Smooth muscle cell (in vitro differentiated cells): ENCODE results near the gene CAMKV. TPM values are rescaled to one million over a fixed set of nuclear protein-coding genes. Genes with fewer than 3 reads are reported as not detected.

Experiments used
- DNase-seq: peaks from one replicate; lab custom pipeline; 2025; ENCODE audit not compliant: unreplicated experiment; lab: John Stamatoyannopoulos, UW
- H2AFZ ChIP-seq: fragments of 200-600 bp; sonication (generic); 2 replicates; pipeline ENCODE4 v1.6.0; 2016; ENCODE audit warnings: antibody characterized with exemption, low read depth, mild to moderate bottlenecking
- H3F3A ChIP-seq: fragments of 200-600 bp; sonication (generic); 2 replicates; pipeline ENCODE4 v1.6.0; 2017; ENCODE audit warnings: antibody characterized with exemption, low read depth
- H3K27ac ChIP-seq: fragments of 200-600 bp; sonication (generic); 2 replicates; pipeline ENCODE4 v1.5.1; 2016; ENCODE audit warnings: low read depth, mild to moderate bottlenecking
- H3K27me3 ChIP-seq: fragments of 200-600 bp; sonication (generic); 2 replicates; pipeline ENCODE4 v1.6.1; 2016; ENCODE audit warnings: low read depth, mild to moderate bottlenecking
- H3K36me3 ChIP-seq: fragments of 200-600 bp; sonication (generic); 2 replicates; pipeline ENCODE4 v1.5.1; 2016; ENCODE audit warnings: low read depth
- H3K4me1 ChIP-seq: fragments of 200-600 bp; sonication (generic); 2 replicates; pipeline ENCODE4 v1.5.1; 2016; ENCODE audit warnings: low read depth
- H3K4me2 ChIP-seq: fragments of 200-600 bp; sonication (generic); 2 replicates; pipeline ENCODE4 v1.6.0; 2016; ENCODE audit warnings: mild to moderate bottlenecking
- H3K4me3 ChIP-seq: fragments of 200-600 bp; sonication (generic); 2 replicates; pipeline ENCODE4 v1.5.1; 2016; ENCODE audit warnings: mild to moderate bottlenecking
- H3K79me2 ChIP-seq: fragments of 200-600 bp; sonication (generic); 2 replicates; pipeline ENCODE4 v1.6.0; 2016; ENCODE audit warnings: low read depth, mild to moderate bottlenecking
- H3K9ac ChIP-seq: fragments of 200-600 bp; sonication (generic); 2 replicates; pipeline ENCODE4 v1.6.0; 2016; ENCODE audit warnings: low read depth
- H3K9me3 ChIP-seq: fragments of 200-600 bp; sonication (generic); replicated peaks from 2 replicates; pipeline ENCODE4 v1.5.1; 2016; ENCODE audit warnings: low read depth
- H4K20me1 ChIP-seq: fragments of 200-600 bp; sonication (generic); 2 replicates; pipeline ENCODE4 v1.6.0; 2016; ENCODE audit warnings: low read depth
- WGBS: methylation state at CpG from one replicate; pipeline ENCODE4 v1.1.7; 2016; ENCODE audit warnings: low lambda C conversion rate; 5-methylcytosine and 5-hydroxymethylcytosine counted together
- polyA plus RNA-seq: library from polyadenylated mRNA; unstranded; fragments of >200 nt; fragmentation: Nextera tagmentation; extraction: Ambion mirVana; gene quantifications from 2 replicates; pipeline ENCODE4 v1.2.1, GENCODE V29; 2016
- total RNA-seq: library from RNA; depleted of rRNA; stranded (reverse); fragments of >200 nt; gene quantifications from 2 replicates; pipeline ENCODE4 v1.2.3, GENCODE V29; 2014
- TF ChIP-seq, protein P1 (sequence below): fragments of 200-600 bp; sonication (generic); IDR thresholded peaks from 2 replicates; pipeline ENCODE4 v1.5.1; 2017; ENCODE audit warnings: borderline replicate concordance, mild to moderate bottlenecking, antibody characterized with exemption; ENCODE audit not compliant: insufficient read depth, poor library complexity, severe bottlenecking

Gene CAMKV
- total and polyA plus RNA-seq, 2 experiments from 2014 or later, result not detected

DNA sequence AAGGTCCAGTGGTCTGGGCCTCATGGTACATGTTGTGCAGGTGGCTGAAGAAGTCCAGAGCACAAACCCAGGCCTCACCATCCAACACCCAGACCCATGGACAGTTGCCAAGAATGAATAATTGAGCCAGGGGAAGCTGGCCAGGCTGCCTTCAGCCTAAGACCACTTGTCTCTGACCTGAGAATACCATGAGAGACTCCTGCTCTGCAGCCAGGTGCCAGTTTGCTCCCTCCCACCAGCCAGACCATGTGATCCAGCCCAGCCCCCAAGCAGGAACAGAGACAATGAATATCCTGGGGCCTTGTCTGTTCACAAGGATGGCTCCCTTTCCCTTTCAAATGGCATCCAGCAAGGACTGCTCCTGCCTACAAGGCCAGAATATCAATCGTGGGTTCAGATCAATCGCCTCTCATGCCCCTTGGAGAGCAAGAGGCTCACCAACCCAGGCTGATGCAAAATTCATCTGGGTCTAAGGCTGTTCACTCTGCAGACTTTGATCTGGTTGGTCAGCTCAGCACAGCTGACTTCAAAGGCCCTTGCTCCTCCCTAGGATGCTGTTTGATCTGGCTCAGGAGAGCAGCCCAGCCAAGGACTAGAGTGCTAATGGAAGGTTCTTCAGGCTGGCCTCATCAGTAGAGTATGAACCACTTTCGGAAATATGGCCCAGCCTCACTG is 26.7 kb downstream of the CAMKV start:
- Histone ChIP-seq H3K9ac (no peak overlapping the region), H3K27me3 (no peaks in the 10 kb centered on the region), H3K4me1 (no peaks in the 10 kb centered on the region), H3K4me3 (no peak overlapping the region), H3K79me2 (no peaks in the 10 kb centered on the region), H3F3A (no peaks in the 10 kb centered on the region), H4K20me1 (no peaks in the 10 kb centered on the region), H3K27ac (no peak overlapping the region), H2AFZ (no peak overlapping the region), H3K9me3 (no peaks in the 10 kb centered on the region), H3K36me3 (no peaks in the 10 kb centered on the region), H3K4me2 (no peak overlapping the region)
- TF ChIP-seq, protein P1, sequence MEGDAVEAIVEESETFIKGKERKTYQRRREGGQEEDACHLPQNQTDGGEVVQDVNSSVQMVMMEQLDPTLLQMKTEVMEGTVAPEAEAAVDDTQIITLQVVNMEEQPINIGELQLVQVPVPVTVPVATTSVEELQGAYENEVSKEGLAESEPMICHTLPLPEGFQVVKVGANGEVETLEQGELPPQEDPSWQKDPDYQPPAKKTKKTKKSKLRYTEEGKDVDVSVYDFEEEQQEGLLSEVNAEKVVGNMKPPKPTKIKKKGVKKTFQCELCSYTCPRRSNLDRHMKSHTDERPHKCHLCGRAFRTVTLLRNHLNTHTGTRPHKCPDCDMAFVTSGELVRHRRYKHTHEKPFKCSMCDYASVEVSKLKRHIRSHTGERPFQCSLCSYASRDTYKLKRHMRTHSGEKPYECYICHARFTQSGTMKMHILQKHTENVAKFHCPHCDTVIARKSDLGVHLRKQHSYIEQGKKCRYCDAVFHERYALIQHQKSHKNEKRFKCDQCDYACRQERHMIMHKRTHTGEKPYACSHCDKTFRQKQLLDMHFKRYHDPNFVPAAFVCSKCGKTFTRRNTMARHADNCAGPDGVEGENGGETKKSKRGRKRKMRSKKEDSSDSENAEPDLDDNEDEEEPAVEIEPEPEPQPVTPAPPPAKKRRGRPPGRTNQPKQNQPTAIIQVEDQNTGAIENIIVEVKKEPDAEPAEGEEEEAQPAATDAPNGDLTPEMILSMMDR, result no peak
- DNase-seq, result no peak
- WGBS, result 94% methylated on average over 3 of the region's 3 CpGs

DNA sequence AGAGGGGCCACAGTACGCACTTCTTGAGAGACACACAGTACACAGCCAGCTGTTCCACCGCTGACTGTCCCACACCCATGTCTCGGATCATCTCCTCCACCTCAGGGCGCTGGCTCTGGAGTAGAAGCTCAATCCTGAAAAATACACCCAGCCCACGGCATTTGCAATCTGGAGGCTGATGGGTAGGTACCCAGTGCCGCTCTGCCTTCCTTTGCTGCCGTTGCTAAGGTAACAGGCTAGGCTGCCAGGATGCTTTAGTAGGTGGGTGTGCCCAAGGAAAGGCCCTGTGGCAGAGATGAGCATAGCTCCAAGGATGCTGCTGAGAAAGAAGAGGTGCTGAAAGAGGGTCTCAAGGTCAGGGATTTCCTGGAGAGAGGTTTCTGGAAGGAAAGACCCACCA is 27.9 kb downstream of the CAMKV start:
- no peaks in the 10 kb centered on the region for H4K20me1 ChIP-seq
- no peak overlapping the region for H3K27ac ChIP-seq
- 93% methylated on average over 7 of the region's 7 CpGs for WGBS
- H3F3A ChIP-seq, result no peaks in the 10 kb centered on the region
- H3K79me2 ChIP-seq, result no peaks in the 10 kb centered on the region
- H3K36me3 ChIP-seq, result no peaks in the 10 kb centered on the region
- H3K27me3 ChIP-seq, result no peaks in the 10 kb centered on the region
- H3K9me3 ChIP-seq, result no peaks in the 10 kb centered on the region
- H2AFZ ChIP-seq, result no peak overlapping the region
- no peaks in the 10 kb centered on the region for H3K4me1 ChIP-seq
- no peak for DNase-seq
- TF ChIP-seq, protein P1, result no peak
- no peak overlapping the region for H3K4me2 ChIP-seq
- no peak overlapping the region for H3K4me3 ChIP-seq
- no peak overlapping the region for H3K9ac ChIP-seq

DNA sequence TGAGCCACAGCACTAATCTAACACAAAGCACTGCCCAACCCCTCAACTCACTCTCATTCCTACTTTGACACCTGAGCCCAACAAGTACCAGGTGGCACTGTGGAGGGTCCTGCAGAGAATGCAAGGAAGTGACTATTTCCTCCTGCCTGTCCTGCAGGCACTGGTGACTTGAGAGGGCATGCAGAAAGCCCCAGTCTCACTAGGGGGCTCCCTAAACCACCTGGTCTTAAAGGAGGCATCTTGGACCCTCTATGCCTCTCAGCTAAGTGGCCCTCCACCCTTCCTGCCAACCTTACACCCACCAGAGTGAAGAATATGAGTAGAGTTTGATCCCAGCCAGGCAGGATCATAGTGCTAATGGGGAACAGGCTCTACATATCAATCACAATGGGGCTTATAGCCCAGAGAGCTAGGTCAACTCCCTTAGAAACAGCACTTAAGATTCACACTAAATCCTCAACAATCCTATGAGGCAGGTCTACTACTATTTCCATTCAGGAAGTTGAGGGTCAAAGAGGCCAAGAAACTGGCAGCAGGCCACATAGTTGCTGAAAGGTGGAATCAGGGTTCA is 28.5 kb downstream of the CAMKV start:
- no peak overlapping the region for H2AFZ ChIP-seq
- H3K36me3 ChIP-seq, result no peaks in the 10 kb centered on the region
- no peak for DNase-seq
- no peak overlapping the region for H3K4me3 ChIP-seq
- TF ChIP-seq, protein P1, result no peak
- no peak overlapping the region for H3K9ac ChIP-seq
- H3K4me2 ChIP-seq, result no peak overlapping the region
- no peaks in the 10 kb centered on the region for H3K9me3 ChIP-seq
- no peaks in the 10 kb centered on the region for H3K4me1 ChIP-seq
- H3K27me3 ChIP-seq, result no peaks in the 10 kb centered on the region
- no peak overlapping the region for H3K27ac ChIP-seq
- no peaks in the 10 kb centered on the region for H4K20me1 ChIP-seq
- no peaks in the 10 kb centered on the region for H3F3A ChIP-seq
- no peaks in the 10 kb centered on the region for H3K79me2 ChIP-seq

DNA sequence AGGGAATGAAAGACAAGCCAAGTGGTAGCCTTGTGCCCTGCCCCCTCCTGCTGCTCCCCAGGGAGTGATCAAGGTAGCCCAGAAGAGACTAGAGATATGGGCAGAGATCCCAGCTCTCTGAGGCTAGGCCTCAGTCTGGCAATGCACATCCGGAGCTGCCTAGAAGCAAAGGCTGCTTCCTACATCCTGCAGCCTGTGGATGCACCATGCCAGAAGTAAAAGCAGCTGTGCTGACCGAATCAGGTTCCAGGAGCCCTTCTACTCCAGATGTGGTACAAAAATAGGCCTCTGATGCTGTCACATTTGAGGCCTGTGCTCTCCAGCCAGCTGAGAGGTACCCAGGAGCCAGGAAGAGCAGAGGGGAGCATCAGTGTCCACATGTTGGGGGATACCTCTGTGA is 29.3 kb downstream of the CAMKV start:
- DNase-seq, result no peak
- Histone ChIP-seq H4K20me1 (no peaks in the 10 kb centered on the region), H2AFZ (no peak overlapping the region), H3K36me3 (no peaks in the 10 kb centered on the region), H3F3A (no peaks in the 10 kb centered on the region), H3K4me2 (no peak overlapping the region), H3K9ac (no peak overlapping the region), H3K4me3 (no peak overlapping the region), H3K9me3 (no peaks in the 10 kb centered on the region), H3K27ac (no peak overlapping the region), H3K79me2 (no peaks in the 10 kb centered on the region), H3K4me1 (no peaks in the 10 kb centered on the region), H3K27me3 (no peaks in the 10 kb centered on the region)
- WGBS, result 93% methylated on average over 2 of the region's 2 CpGs
- TF ChIP-seq, protein P1, result no peak
